Hematopoietic multipotent progenitor cell treated with erythropoietin and hydrocortisone succinate and interleukin-3 and kit ligand, for 17 days (in vitro differentiated cells): ENCODE results near the gene DROSHA.
"Not testable (repeated sequence)": the region's sequence is repeated elsewhere in the genome, so short reads cannot be mapped to it uniquely, and the experiment has no call there.

ENCODE experiments used
- DNase-seq: peaks from one replicate; pipeline ENCODE4 v3.0.0-alpha.2; 2015; ENCODE audit warnings: low spot score

Gene DROSHA

GRCh38 chr5:31415009-31415923, 116.6 kb downstream of the DROSHA start:
- no peak for DNase-seq

- no peak for DNase-seq
Observed at GRCh38 chr5:31413030-31413812, 118.7 kb downstream of the DROSHA start.

GRCh38 chr5:31412324-31412723, 119.6 kb downstream of the DROSHA start:
- no peak for DNase-seq

- DNase-seq = no peak
Observed at GRCh38 chr5:31410089-31410488, 121.8 kb downstream of the DROSHA start.

GRCh38 chr5:31408814-31409213, 123.1 kb downstream of the DROSHA start:
- no peak for DNase-seq

- DNase-seq = no peak
Observed at GRCh38 chr5:31407921-31408693, 123.8 kb downstream of the DROSHA start.

- no peak for DNase-seq
Observed at GRCh38 chr5:31404325-31404724, 127.6 kb downstream of the DROSHA start.

GRCh38 chr5:31401691-31402090, 130.2 kb downstream of the DROSHA start:
- DNase-seq = no peak

GRCh38 chr5:31397926-31398557, 133.9 kb downstream of the DROSHA start:
- no peak for DNase-seq

- no peak for DNase-seq
Observed at GRCh38 chr5:31396611-31397295, 135.1 kb downstream of the DROSHA start.

- not testable (repeated sequence) for DNase-seq
Observed at GRCh38 chr5:31395450-31396045, 136.3 kb downstream of the DROSHA start.

- DNase-seq = no peak
Observed at GRCh38 chr5:31393126-31393525, 138.8 kb downstream of the DROSHA start.

- DNase-seq = no peak
Observed at GRCh38 chr5:31392061-31392460, 139.8 kb downstream of the DROSHA start.

GRCh38 chr5:31390256-31390655, 141.6 kb downstream of the DROSHA start:
- no peak for DNase-seq

GRCh38 chr5:31385774-31386537, 145.9 kb downstream of the DROSHA start:
- DNase-seq = no peak

- no peak for DNase-seq
Observed at GRCh38 chr5:31383734-31384133, 148.2 kb downstream of the DROSHA start.

GRCh38 chr5:31382051-31382878, 149.6 kb downstream of the DROSHA start:
- no peak for DNase-seq

- DNase-seq = no peak
Observed at GRCh38 chr5:31381299-31381698, 150.6 kb downstream of the DROSHA start.

GRCh38 chr5:31380049-31380448, 151.8 kb downstream of the DROSHA start:
- DNase-seq = no peak
